Upper lobe of right lung (tissue), 1 donor: ENCODE results near the gene TNFRSF14. TPM values are rescaled to one million over a fixed set of nuclear protein-coding genes. Genes with fewer than 3 reads are reported as not detected.

Experiments used
- ATAC-seq: fragments of 200-7000 bp; cut with Tn5 transposase; one replicate; pipeline ENCODE4 v1.9.1; 2020; ENCODE audit warnings: mild to moderate bottlenecking, moderate library complexity
- DNase-seq: peaks from one replicate; pipeline ENCODE4 v3.0.0-alpha.2; 2020
- H3K27ac ChIP-seq: fragments of 200-600 bp; one replicate; pipeline ENCODE4 v1.8.0; 2022
- H3K27me3 ChIP-seq: fragments of 200-600 bp; one replicate; pipeline ENCODE4 v1.8.0; 2022; ENCODE audit warnings: mild to moderate bottlenecking
- H3K36me3 ChIP-seq: fragments of 200-600 bp; one replicate; pipeline ENCODE4 v1.8.0; 2022
- H3K4me1 ChIP-seq: fragments of 200-600 bp; one replicate; pipeline ENCODE4 v1.8.0; 2022
- H3K4me3 ChIP-seq: fragments of 200-600 bp; one replicate; pipeline ENCODE4 v1.8.0; 2022; ENCODE audit warnings: mild to moderate bottlenecking
- H3K9me3 ChIP-seq: fragments of 200-600 bp; one replicate; pipeline ENCODE4 v1.8.0; 2022
- CTCF ChIP-seq: fragments of 200-600 bp; IDR thresholded peaks from one replicate; pipeline ENCODE4 v1.8.0; 2022; ENCODE audit warnings: antibody characterized with exemption
- intact Hi-C: fragments of 100-400 bp; cut with DNase I; formaldehyde crosslinking; loops from one replicate; pipeline ENCODE4 v1.11.0; 2022
- total RNA-seq: library from RNA; stranded (reverse); fragmentation: NEBNext Ultra II Directional; extraction: Animal tissue kit (Norgen Biotek cat#: 25700); gene quantifications from one replicate; pipeline ENCODE4 v1.2.1, GENCODE V29; 2021
- donor health status: DM: no; HTN: yes; CAD: no; lungs with severe emphysema.

The TNFRSF14 gene
- total RNA-seq, 1 donor from 2014 or later: 133 TPM

GRCh38 chr1:2597441-2598328 lies 41.5 kb downstream of the TNFRSF14 start:
- Histone ChIP-seq H3K9me3 (no peaks in the 10 kb centered on the region), H3K27ac (no peak overlapping the region), H3K4me1 (peaks cover 14% of the 10 kb centered on the region), H3K27me3 (no peaks in the 10 kb centered on the region), H3K4me3 (no peak overlapping the region), H3K36me3 (no peaks in the 10 kb centered on the region)
- TF ChIP-seq CTCF: no peak
- ATAC-seq (no peak), DNase-seq (peak; percentile 64)
- intact Hi-C loops: no loop called here

DNA sequence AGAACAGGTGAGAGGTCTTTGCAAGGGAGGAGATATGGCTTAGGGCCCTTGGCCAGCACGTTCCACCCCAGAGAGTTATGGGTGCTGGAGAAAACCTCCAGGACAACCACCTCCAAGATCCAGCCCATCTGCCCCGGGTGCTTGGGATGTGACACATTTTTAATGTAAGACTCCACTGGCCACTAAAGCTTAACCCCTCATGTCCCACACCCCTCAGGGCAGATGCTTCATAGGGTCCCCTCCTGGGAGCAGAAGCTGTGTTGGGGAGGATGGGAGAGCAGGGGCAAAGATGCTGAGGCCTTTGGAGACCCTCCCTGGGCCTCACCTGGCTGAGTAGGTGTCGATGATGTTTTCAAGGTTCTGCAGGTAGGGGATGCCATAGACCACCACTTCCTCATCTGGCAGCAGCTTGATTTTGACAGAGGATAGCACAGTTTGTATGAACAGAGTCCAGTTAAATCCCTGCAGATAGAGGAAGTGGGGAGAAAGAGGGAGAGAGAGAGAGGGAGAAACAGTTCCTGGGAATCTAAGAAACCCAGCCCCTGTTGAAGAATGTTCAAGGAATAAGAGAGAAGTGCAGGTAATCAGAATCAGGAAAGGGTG lies 42.3 kb downstream of the TNFRSF14 start:
- DNase-seq (peak; percentile 18), ATAC-seq (no peak)
- H3K4me3 ChIP-seq: no peak overlapping the region
- no peak overlapping the region for H3K27ac ChIP-seq
- no peaks in the 10 kb centered on the region for H3K9me3 ChIP-seq
- intact Hi-C loops: no loop called here
- peaks cover 2% of the 10 kb centered on the region for H3K27me3 ChIP-seq
- H3K4me1 ChIP-seq: peaks cover 8% of the 10 kb centered on the region
- no peak for TF ChIP-seq CTCF
- H3K36me3 ChIP-seq: no peaks in the 10 kb centered on the region

- Histone ChIP-seq H3K27me3 (peaks cover 9% of the 10 kb centered on the region), H3K4me1 (no peaks in the 10 kb centered on the region), H3K36me3 (no peaks in the 10 kb centered on the region), H3K27ac (no peak overlapping the region), H3K9me3 (no peaks in the 10 kb centered on the region), H3K4me3 (no peak overlapping the region)
- intact Hi-C loops: no loop called here
- DNase-seq (peak; percentile 46), ATAC-seq (no peak)
- no peak for TF ChIP-seq CTCF
Measured at GRCh38 chr1:2601721-2602303, 45.6 kb downstream of the TNFRSF14 start.

- no peaks in the 10 kb centered on the region for H3K36me3 ChIP-seq
- H3K4me1 ChIP-seq: no peaks in the 10 kb centered on the region
- DNase-seq: peak; percentile 41
- H3K27ac ChIP-seq: no peak overlapping the region
- intact Hi-C loops: no loop called here
- no peak for TF ChIP-seq CTCF
- no peak for ATAC-seq
- H3K9me3 ChIP-seq: no peaks in the 10 kb centered on the region
- H3K4me3 ChIP-seq: no peak overlapping the region
- H3K27me3 ChIP-seq: peaks cover 9% of the 10 kb centered on the region
Measured at GRCh38 chr1:2602311-2602835, 46.2 kb downstream of the TNFRSF14 start.

DNA sequence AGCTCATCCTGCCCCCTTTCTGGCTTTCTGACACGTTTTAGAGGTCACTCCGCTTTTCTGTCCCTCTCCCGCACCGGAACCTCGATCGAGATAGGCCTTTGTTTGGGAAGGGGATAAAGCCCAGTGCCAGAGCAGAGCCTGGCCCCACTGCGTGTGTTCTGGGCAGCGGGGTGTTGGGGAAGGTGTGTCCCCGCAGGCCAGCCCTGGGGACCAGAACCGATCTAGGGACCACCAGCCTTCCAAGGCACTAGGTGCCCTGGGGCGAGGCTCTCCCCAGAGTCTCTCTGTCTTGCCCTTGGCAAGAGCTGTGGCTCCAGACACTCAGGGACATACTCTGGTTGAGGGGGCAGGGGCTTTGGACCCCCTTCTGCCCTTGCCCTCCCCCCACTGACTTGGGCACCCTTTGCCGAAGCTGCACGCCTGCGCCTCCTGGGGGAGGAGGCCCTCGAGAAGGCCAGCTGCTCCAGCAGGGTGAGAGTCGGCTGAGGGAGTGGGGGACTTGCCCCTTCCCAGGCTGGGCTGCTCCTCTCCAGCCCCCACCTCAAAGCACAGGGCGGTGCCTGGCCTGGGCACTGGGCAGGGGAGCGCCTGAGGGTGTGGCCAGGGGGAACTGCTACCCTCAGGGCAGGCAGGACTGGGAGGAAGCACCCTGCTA lies 46.8 kb downstream of the TNFRSF14 start:
- intact Hi-C loops: no loop called here
- H3K9me3 ChIP-seq: no peaks in the 10 kb centered on the region
- ATAC-seq (no peak), DNase-seq (peak; percentile 46)
- no peak overlapping the region for H3K4me3 ChIP-seq
- peaks cover 9% of the 10 kb centered on the region for H3K27me3 ChIP-seq
- H3K36me3 ChIP-seq: no peaks in the 10 kb centered on the region
- no peak overlapping the region for H3K27ac ChIP-seq
- H3K4me1 ChIP-seq: no peaks in the 10 kb centered on the region
- TF ChIP-seq CTCF: no peak
